OCI-LY3 (cell line): ENCODE measurements around the gene NSG1.

Source experiments
- H2AFZ ChIP-seq: fragments of 200-600, 300-600 bp; shearing (Covaris generic); 2 replicates; pipeline ENCODE4 v1.6.0; 2014; ENCODE audit warnings: antibody characterized with exemption, low read depth, low read length
- H3K27ac ChIP-seq: fragments of 200-600, 300-600 bp; sonication (generic); 2 replicates; pipeline ENCODE4 v1.5.1; 2014; ENCODE audit warnings: mild to moderate bottlenecking, low read length, moderate library complexity, mixed read lengths
- H3K27me3 ChIP-seq: fragments of 200-600, 300-600 bp; sonication (generic); 2 replicates; pipeline ENCODE4 v1.6.1; 2014; ENCODE audit warnings: low read depth, low read length, mixed read lengths
- H3K36me3 ChIP-seq: fragments of 200-600, 300-600 bp; sonication (generic); replicated peaks from 2 replicates; pipeline ENCODE3; 2014; ENCODE audit warnings: low read depth, low read length, mixed read lengths
- H3K4me1 ChIP-seq: fragments of 300-600, 200-600 bp; sonication (generic); 2 replicates; pipeline ENCODE4 v1.6.1; 2014; ENCODE audit warnings: low read length, mixed read lengths
- H3K4me2 ChIP-seq: fragments of 200-600, 300-600 bp; sonication (generic); 2 replicates; pipeline ENCODE4 v1.6.1; 2014; ENCODE audit warnings: low read length, mixed read lengths
- H3K4me3 ChIP-seq: fragments of 300-600, 200-600 bp; sonication (generic); 2 replicates; pipeline ENCODE4 v1.5.1; 2014; ENCODE audit warnings: antibody characterized with exemption, mild to moderate bottlenecking, low read length, moderate library complexity
- H3K79me2 ChIP-seq: fragments of 300-600, 200-600 bp; shearing (Covaris generic); 2 replicates; pipeline ENCODE4 v1.6.1; 2014; ENCODE audit warnings: mild to moderate bottlenecking, low read length, mixed read lengths
- H3K9ac ChIP-seq: fragments of 300-600, 200-600 bp; shearing (Covaris generic); 2 replicates; pipeline ENCODE4 v1.6.0; 2014; ENCODE audit warnings: mild to moderate bottlenecking, low read length, moderate library complexity
- H3K9me3 ChIP-seq: fragments of 200-600, 300-600 bp; shearing (Covaris generic); 2 replicates; pipeline ENCODE4 v1.6.1; 2014; ENCODE audit warnings: low read length, mixed read lengths; ENCODE audit not compliant: insufficient read depth
- H4K20me1 ChIP-seq: fragments of 200-600, 300-600 bp; sonication (generic); 2 replicates; pipeline ENCODE4 v1.6.1; 2016; ENCODE audit warnings: low read length, mixed read lengths; ENCODE audit not compliant: insufficient read depth
- CTCF ChIP-seq: fragments of 200-600, 300-600 bp; sonication (generic); IDR thresholded peaks from 2 replicates; pipeline ENCODE4 v1.5.1; 2014; ENCODE audit warnings: antibody characterized with exemption, low read length, low read depth
- EZH2phosphoT487 ChIP-seq: fragments of 200-600 bp; shearing (Covaris generic); IDR thresholded peaks from 2 replicates; pipeline ENCODE4 v1.6.1; 2018; ENCODE audit warnings: antibody characterized with exemption, mixed run types, low read depth

The NSG1 gene

GRCh38 chr4:4432341-4433125 lies 45.6 kb downstream of the NSG1 start:
- H4K20me1 ChIP-seq, result no peaks in the 10 kb centered on the region
- no peaks in the 10 kb centered on the region for H3K9me3 ChIP-seq
- H2AFZ ChIP-seq, result no peak overlapping the region
- no peaks in the 10 kb centered on the region for H3K27me3 ChIP-seq
- H3K4me1 ChIP-seq, result peaks cover 4% of the 10 kb centered on the region
- H3K9ac ChIP-seq, result no peak overlapping the region
- H3K4me3 ChIP-seq, result no peak overlapping the region
- H3K79me2 ChIP-seq, result no peaks in the 10 kb centered on the region
- TF ChIP-seq EZH2phosphoT487 (no peak), CTCF (no peak)
- peaks cover 11% of the 10 kb centered on the region for H3K36me3 ChIP-seq
- H3K27ac ChIP-seq, result no peak overlapping the region
- no peak overlapping the region for H3K4me2 ChIP-seq

GRCh38 chr4:4433941-4434340 lies 47.0 kb downstream of the NSG1 start:
- H3K4me2 ChIP-seq, result no peak overlapping the region
- no peak overlapping the region for H2AFZ ChIP-seq
- TF ChIP-seq CTCF, result no peak
- no peak for TF ChIP-seq EZH2phosphoT487
- H3K4me1 ChIP-seq, result peaks cover 4% of the 10 kb centered on the region
- no peaks in the 10 kb centered on the region for H3K9me3 ChIP-seq
- no peaks in the 10 kb centered on the region for H3K27me3 ChIP-seq
- no peaks in the 10 kb centered on the region for H4K20me1 ChIP-seq
- H3K79me2 ChIP-seq, result no peaks in the 10 kb centered on the region
- no peak overlapping the region for H3K27ac ChIP-seq
- no peak overlapping the region for H3K4me3 ChIP-seq
- H3K36me3 ChIP-seq, result peaks cover 15% of the 10 kb centered on the region
- H3K9ac ChIP-seq, result no peak overlapping the region

DNA sequence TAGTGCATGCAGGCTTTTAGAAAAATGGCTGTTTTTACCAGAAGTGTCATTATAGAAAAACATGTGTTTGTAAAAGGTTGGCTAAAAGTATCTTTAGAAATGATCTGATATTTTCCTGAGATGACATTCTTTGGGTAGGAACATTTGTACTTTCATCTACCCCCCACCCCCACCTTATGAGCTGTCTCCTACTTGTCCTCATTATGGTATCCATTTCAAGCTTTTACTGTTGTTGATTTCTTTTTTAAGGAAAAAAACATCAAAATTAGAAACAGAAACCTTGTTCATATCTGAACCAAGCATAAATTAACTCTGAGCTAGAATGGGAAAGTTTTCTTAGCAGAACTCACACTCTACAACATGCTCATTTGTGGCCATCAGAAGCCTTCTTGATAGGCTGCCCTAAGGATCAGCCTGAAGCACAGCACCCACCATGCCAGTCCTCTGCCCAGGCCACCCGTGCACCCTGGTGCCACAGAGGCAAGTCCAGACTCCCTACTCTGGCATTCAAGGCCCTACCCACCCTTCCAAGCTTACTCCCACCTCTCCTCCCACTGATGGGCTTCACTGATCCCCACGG lies 49.4 kb downstream of the NSG1 start:
- no peak for TF ChIP-seq CTCF
- no peak for TF ChIP-seq EZH2phosphoT487

GRCh38 chr4:4437798-4438470 lies 51.0 kb downstream of the NSG1 start:
- H3K4me2 ChIP-seq, result no peak overlapping the region
- H3K9ac ChIP-seq, result no peak overlapping the region
- H3K27ac ChIP-seq, result no peak overlapping the region
- peaks cover 10% of the 10 kb centered on the region for H3K36me3 ChIP-seq
- TF ChIP-seq CTCF (no peak), EZH2phosphoT487 (no peak)
- peaks cover 5% of the 10 kb centered on the region; the same call in 1 of the 2 replicates for H4K20me1 ChIP-seq
- peaks cover 9% of the 10 kb centered on the region for H3K4me1 ChIP-seq
- no peaks in the 10 kb centered on the region for H3K79me2 ChIP-seq
- no peaks in the 10 kb centered on the region for H3K9me3 ChIP-seq
- H3K4me3 ChIP-seq, result no peak overlapping the region
- no peak overlapping the region for H2AFZ ChIP-seq
- no peaks in the 10 kb centered on the region for H3K27me3 ChIP-seq

More for the DNA sequence above, 49.4 kb downstream of the NSG1 start:
- H3K4me3 ChIP-seq, result no peak overlapping the region
- no peak overlapping the region for H3K27ac ChIP-seq
- peaks cover 9% of the 10 kb centered on the region for H3K4me1 ChIP-seq
- no peaks in the 10 kb centered on the region for H3K27me3 ChIP-seq
- H3K9ac ChIP-seq, result no peak overlapping the region
- no peaks in the 10 kb centered on the region for H3K79me2 ChIP-seq
- H2AFZ ChIP-seq, result no peak overlapping the region
- no peak overlapping the region for H3K4me2 ChIP-seq
- H3K9me3 ChIP-seq, result no peaks in the 10 kb centered on the region
- H3K36me3 ChIP-seq, result peaks cover 11% of the 10 kb centered on the region
- H4K20me1 ChIP-seq, result peaks cover 5% of the 10 kb centered on the region; the same call in 1 of the 2 replicates
